AG09309 (cell line): ENCODE measurements around the gene MROH2A.

Source experiments
- DNase-seq: peaks from one replicate; pipeline ENCODE4 v3.0.0-alpha.2; 2010; ENCODE audit warnings: low read depth
- H3K4me3 ChIP-seq: 2 replicates; pipeline ENCODE4 v1.5.1; 2011; ENCODE audit warnings: mild to moderate bottlenecking, low read depth, low read length, moderate library complexity; ENCODE audit not compliant: control insufficient read depth
- CTCF ChIP-seq: IDR thresholded peaks from 2 replicates; pipeline ENCODE4 v1.5.1; 2011; ENCODE audit warnings: mild to moderate bottlenecking, low read depth, low read length, inconsistent platforms; ENCODE audit not compliant: insufficient read depth, control insufficient read depth; ENCODE audit errors: missing control alignments

The MROH2A gene

DNA sequence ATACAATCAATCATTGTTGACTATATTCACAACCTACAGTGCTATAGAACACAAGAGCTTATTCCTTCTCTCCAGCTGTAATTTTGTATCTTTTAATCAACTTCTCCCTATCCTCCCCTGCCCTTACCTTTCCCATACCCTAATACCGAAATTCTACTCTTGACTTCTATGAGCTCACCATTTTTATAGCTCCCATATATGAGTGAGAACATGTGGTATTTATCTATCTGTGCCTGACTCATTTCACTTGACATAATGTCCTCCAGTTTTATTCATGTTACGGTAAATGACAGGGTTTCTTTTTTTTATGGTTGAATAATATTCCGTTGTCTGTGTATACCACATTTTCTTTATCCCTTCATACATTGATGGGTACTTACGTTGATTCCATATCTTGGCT lies 2.6 kb downstream of the MROH2A start:
- H3K4me3 ChIP-seq, result no peak overlapping the region
- no peak for TF ChIP-seq CTCF
- DNase-seq, result no peak

DNA sequence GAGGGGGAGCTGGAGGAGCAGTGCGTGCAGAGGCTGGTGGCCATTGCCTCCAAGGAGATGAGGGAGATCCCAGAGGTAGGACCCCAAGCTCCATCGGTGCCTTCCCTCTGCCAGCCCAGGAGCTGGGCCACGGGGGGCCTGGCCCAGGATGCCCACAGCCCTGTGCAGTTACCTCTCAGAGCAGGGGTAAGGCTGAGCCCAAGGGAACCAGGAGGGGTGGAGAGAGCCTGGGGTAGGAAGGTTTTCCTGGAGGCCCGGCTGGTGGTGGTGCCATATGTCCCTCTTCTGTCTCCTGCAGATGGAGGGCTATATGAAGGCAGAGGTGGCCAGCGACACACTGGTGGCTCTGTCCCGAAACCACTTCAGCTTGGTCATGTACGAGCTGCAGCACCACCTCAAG lies 11.4 kb downstream of the MROH2A start:
- no peak overlapping the region for H3K4me3 ChIP-seq
- no peak for DNase-seq
- no peak for TF ChIP-seq CTCF

DNA sequence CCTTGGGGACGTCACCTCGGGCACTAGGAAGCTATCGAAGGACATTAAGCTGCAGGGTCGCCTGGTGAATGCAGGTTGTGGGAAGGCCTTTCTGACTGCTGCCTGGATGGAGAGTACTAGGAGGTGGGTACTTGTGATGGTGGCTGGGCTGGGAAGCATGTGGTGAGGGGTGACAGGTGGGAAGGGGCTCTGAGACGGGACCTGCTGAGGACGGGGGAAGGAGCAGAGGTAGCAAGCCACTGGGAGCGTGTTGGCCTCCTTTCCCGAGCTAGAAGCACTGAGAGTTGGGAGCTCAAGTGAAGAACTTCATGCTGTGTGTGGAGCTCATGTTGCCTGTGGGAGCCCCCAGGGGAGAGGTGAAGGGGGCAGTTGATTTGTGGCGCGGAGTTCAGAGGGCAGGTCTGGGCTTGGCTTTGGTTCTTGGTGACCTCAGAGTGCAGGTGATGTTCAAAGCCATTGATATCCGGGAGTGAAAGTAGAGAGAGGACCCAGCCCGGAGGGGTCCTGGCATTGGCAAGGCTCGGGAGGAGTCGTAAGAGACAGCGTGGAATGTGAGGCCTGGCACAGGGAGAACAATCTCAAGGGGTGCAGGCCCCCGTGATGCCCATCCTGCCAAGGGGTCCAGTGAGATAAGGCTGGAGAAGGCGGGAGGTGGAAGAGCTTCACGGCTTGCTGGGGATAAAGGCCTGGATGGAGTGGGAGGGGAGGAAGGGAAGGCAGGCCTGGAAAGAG lies 13.2 kb downstream of the MROH2A start:
- H3K4me3 ChIP-seq, result no peak overlapping the region

DNA sequence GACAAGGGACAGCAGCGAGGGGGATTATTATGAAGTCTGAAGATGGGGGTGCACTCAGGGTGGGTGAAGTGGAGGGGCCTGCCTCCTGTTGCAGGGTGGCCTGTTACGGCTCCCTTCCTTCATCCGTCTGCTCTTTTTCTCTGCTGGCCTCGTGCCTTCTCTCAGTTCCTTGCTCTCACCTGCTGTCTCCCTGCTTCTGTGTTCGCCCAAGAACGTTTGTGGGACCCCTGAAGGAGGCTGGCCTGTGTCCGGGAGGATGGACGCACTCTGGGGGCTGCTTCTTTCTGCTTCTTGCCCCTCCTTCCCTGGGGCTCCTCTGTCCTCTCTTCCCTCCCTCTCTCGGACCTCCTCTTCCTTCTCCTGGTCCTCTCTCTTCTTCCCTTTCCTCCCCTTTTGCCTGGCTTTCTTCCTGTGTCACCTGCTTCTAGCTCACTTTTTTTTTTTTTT lies 13.8 kb downstream of the MROH2A start:
- TF ChIP-seq CTCF, result no peak
- no peak for DNase-seq
- no peak overlapping the region for H3K4me3 ChIP-seq

More for the DNA sequence above, 13.2 kb downstream of the MROH2A start:
- TF ChIP-seq CTCF, result no peak
- DNase-seq, result no peak

- no peak overlapping the region for H3K4me3 ChIP-seq
- no peak for TF ChIP-seq CTCF
- no peak for DNase-seq
Measured at GRCh38 chr2:233792720-233793119, 14.6 kb downstream of the MROH2A start.

DNA sequence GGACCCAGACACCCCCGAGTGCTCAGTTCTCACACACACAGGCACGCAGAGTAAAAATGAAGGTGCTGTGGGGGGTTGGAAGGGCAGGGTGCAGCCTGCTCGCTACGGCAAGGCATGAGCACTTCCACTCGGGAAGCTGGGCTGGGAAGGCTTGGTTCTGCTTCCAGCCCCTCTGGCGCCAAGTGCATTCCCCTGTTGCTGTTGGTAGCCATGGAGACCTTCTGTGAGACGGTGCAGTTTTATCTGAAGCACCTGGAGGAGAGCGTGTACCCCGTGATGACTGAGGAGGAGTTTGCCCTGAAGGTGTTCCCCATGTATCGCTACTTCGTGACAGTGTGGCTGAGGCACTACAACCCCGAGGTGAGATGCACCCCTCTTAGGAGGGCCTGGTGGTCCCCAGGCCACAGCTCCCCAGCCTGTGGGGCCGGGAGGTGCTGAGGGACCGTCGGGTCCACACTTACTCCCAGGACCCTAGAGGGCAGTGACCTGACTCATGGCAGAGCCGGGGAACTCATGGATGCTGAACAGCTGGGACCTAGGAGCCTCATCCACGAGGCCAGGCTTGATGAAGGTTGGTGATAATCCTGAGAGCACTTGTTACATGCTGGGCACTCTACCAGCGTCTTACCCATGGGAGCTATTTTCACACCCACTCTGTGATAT lies 15.5 kb downstream of the MROH2A start:
- no peak for TF ChIP-seq CTCF
- DNase-seq, result no peak
- no peak overlapping the region for H3K4me3 ChIP-seq
